Stimulated activated CD4-positive, alpha-beta T cell treated with anti-CD3 and anti-CD28 coated beads, Interleukin-12 subunit alpha, Interleukin-12 subunit beta, amount 100 ng/mL, for 48 hours (primary cell): Measurements from ENCODE around the gene UBR3.
"Not testable (repeated sequence)": the region's sequence is repeated elsewhere in the genome, so short reads cannot be mapped to it uniquely, and the experiment has no call there.

ENCODE experiments used
- DNase-seq, 3 donors: peaks; one replicate each; pipeline ENCODE4 v3.0.0-alpha.2; 2020; ENCODE audit warnings: low read depth in 2 of 3, low spot score in 1 of 3

Gene UBR3

DNA sequence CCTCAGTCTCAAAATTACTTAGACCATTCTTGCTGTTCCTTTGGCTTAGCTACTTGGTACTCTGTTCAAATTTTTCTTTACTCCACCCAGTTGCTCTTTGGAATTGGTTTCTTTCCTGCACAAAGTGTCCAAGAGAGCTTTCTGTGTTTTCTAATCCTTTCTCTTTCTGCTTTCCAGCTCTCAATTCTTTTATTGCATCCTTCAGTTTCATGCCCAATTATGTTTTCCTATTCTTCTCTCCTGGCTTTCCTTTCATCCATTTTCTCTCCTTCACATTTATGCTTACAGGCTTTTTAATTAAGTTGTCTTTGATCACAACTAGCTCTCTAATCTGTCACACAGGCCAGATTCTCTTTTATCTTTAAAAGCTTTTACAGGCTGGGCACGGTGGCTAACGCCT lies 38.2 kb downstream of the UBR3 start:
- DNase-seq, result no peak

- not testable (repeated sequence) for DNase-seq
Observed at GRCh38 chr2:169866230-169866629, 39.0 kb downstream of the UBR3 start.

DNA sequence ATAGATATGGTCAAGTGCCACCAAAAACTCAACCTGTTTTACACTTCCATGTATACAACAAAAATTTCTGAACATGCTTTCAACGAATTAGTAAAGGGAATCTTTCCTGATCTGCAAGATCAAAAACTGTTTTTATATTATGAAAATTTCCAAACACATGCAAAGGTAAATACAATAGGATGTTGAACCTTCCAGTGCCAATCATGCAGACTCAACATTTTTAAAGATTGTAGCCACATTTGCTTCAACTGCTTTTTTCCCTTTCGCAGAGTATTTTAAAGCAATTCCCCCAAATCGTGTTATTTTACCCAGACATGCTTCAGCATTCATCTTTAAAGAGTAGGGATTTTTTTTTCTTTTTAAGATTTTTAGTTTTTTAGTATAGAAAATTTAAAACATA lies 40.3 kb downstream of the UBR3 start:
- no peak for DNase-seq

DNA sequence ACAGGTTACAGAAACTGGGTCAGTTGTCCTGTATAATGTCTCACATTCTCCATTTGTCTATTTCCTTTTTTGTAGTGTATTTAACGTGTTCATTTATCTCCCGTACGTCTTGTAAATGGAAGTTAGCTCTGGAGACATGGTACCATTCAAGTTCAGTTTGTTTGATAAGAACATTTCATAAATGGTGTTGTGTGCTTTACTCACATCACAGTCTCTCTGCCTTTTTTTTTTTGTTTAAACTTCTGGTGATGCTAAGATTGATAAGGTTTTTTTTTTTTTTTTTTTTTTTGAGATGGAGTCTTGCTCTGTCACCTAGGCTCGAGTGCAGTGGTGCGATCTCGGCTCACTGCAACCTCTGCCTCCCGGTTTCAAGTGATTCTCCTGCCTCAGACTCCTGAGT lies 41.7 kb downstream of the UBR3 start:
- no peak for DNase-seq

GRCh38 chr2:169871369-169871768 lies 44.1 kb downstream of the UBR3 start:
- not testable (repeated sequence) for DNase-seq

DNA sequence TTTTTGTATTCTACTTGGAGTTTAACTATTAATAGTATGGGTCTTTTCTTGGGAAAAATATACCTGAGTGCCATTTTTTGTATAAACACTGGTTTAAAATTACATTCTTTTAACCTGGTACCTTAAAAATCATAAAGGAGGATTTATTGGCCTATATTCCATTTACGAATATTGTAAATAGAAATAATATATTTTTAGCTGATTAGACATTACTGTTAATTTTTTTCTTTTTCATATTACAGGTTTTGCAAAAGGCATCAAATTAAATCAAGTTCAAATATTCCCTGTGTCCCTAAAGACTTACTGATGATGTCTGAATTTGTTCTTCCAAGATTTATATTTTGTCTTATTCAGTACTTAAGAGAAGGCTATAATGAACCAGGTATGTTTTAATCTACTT lies 44.7 kb downstream of the UBR3 start:
- DNase-seq, result no peak

- DNase-seq, result no peak
Observed at GRCh38 chr2:169877398-169877797, 50.1 kb downstream of the UBR3 start.

DNA sequence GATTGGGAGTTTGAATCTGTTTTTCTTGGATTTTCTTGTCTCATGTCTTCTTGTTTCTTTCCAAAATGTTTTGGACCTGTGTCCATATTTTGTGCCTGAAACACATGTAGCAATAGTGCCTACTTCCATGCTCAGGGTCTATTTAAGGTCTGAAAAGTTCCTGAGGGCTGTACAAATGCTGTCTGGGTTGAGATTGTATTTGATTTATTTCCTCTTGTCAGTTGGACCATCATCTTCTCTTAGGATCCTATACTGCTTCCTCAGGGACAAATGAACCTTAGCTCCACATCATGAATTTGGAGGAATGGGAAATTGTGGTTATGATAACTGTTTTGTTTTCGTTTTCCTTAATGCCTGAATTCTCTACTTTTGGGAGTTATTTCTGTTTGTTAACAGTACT lies 59.9 kb downstream of the UBR3 start:
- no peak for DNase-seq

DNA sequence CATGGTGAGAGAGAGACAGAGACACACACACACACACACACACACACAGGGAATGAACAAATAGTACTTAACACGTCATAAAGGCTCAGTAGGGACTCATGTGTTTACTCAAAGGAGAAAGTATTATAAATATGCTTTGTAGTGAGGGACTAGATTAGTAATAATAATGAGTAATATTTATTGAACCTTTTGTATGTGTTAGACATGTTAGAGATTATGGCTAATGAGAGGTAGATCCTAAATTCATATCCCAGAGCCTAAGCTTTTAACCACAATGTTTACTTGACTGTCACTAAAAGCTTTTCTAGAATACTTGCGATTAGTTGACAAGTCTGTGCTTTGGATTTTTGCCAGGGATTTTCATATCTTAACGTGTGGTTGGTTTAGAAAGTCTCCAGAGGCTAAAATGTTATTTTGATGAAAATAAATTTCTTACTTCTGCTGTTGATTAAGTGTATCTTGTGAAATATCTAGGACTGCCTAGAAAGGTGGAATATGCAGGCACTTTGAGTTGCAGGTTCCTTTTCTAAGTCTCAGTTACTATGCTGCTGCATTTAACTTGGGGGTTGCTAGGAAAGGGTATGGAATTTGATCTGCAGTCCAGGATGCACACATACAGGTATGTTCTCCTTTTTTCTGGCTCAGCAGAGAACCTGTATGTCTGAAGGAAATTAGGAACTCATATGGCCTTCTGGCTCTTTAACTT lies 64.5 kb downstream of the UBR3 start:
- no peak for DNase-seq

DNA sequence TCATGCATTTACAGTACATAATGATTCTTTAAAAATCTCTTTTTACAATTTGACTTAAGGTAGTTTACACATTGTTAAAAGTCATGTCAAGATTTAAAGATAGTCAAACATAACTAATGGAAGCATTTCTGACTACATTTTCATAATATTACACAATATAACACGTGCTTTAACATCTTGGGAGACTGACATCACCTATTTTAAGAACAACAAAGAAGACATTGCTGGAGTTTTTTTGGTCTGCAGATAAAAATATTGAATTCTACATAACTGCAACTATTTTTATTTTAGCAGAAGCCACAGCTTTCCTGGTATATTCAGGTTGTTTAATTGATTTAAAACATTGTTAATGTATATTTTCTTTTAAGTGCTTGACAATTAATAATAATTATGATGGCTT lies 65.7 kb downstream of the UBR3 start:
- no peak for DNase-seq

DNA sequence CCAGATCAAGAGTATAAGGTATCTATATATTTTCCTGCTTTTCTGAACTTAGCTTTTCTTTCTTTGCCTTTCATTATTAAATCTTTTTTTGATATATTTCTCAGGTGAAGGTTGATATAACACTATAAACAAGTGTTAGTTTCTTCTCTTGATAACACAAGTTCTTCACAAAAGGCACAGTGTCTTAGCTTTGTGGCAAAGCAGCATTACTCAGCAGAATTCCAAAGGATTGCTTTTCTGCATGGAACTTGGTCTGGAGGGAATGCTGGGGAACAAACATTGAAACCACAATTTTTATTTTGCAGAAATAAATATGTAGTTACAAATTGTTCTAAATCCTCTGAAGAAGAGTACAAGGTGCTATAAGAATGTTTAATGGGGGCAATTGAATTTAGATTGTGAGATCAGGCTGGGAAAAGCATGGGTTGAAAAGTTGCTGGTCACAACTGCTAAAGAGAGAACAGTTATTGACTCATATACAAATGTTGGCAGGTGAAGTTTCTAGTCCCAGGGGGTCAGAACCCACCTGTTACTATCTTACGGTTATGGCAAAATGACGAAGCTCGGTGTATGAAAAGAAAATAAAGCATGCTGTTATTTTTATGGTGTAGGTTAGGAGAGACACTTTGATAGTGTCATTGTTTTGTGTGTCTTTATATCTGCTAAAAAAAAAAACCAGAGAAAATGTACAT lies 68.2 kb downstream of the UBR3 start:
- DNase-seq, result no peak

DNA sequence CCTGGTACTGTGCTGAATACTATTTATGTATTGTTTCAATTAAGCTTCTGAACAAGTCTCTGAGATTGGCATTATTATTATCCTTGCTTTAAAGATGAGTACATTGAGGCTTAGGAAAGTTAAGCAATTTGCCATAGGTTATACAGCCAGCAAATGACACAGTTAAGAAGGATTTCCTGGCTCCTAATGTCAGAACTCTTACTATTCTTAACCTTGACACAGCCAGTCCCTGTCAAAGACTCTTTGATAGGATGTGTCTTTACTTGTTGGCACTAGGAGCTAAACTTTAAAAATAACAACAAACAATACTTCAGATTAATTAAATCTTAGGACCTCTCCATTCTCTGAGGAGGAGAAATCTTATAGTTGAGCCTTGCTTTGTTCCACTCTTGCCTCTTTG lies 70.6 kb downstream of the UBR3 start:
- DNase-seq, result no peak

- not testable (repeated sequence) for DNase-seq
Observed at GRCh38 chr2:169900103-169900502, 72.8 kb downstream of the UBR3 start.

DNA sequence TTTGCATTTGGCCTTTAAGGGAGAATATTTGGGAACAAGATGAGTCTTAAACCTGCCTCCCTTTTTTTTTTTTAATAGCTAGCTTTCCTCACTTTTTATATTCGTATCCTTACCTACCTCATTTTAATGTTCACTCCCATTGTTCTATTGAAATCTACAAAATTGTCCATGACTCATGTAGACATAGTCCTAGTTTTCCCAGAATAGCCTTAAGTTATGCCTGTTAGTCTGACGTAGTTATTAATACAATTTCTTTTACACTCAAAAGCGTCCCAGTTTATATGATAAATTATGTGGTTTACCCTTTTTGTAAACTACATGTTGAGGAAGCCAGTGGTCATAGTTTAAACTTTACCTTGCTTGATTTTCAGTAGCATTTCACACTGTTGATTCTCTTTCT lies 73.4 kb downstream of the UBR3 start:
- DNase-seq, result no peak

- no peak for DNase-seq
Observed at GRCh38 chr2:169906731-169907130, 79.5 kb downstream of the UBR3 start.

GRCh38 chr2:169909376-169909775 lies 82.1 kb downstream of the UBR3 start:
- DNase-seq, result no peak

- DNase-seq, result no peak
Observed at GRCh38 chr2:169910109-169910799, 83.0 kb downstream of the UBR3 start.

- DNase-seq, result no peak
Observed at GRCh38 chr2:169911119-169911518, 83.9 kb downstream of the UBR3 start.

- DNase-seq, result no peak
Observed at GRCh38 chr2:169916623-169917022, 89.4 kb downstream of the UBR3 start.

DNA sequence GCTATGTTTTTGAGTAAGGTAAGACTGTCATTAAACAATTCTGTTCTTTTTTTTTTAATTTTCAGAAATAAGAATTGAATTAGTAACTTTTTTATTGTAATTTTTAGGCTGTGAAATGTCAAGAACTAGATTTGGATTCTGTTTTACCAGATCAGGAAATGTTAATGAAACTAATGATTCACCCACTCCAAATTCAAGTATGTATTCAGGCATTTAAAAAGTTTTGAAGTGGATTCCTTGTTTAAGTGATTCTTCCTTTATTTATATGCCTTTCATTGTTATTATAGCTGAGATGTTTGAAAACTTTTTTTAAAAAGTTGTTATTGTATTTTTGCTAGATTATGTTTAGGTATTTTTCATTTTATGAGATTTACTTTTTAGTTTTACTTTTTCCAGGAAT lies 96.7 kb downstream of the UBR3 start:
- no peak for DNase-seq

DNA sequence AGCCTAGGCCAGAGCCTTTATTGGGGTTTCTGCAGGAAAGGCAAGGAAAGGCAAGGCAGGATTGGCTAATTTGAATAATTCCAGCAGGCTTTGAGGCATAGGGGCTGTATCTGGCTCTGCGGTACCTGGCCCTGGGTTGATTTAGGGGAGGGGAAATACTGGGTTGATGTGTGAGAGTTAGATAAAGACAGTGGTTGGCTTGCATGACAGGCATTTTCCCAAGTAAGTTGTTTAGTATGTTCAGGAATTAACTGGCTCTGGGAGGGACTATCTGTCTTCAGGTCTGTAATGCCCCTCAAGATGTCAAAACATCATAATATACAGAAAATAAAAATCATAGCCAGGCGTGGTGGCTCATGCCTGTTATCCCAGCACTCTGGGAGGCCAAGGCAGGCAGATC lies 98.7 kb downstream of the UBR3 start:
- no peak for DNase-seq

DNA sequence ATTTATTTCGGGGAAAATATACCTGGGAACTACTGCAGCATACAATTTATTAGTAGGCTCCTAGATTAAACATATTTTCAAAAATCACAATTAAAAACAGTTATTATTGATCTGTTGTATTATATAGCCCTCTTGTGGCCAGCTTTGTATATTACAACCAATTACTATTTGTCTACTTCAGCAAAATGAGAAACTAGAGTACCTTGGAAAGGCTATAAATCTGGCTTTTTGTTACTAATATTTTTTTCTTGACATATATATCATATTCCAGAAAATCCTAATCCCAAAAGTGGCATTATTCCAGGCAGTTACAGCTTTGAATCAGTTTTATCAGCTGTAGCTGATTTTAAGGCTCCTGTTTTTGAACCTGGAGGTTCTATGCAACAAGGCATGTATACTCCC lies 101.2 kb downstream of the UBR3 start:
- peak in 1 of 3 donors; percentile 18 for DNase-seq
